H54 (cell line): ENCODE measurements around the gene C1QTNF1.
A peak's percentile ranks its signal among the peaks of the same experiment; 100 is the strongest.

ENCODE experiments used
- DNase-seq: peaks from one replicate; pipeline ENCODE4 v3.0.0; 2011; ENCODE audit warnings: low spot score, mixed read lengths; ENCODE audit not compliant: insufficient read length
- FAIRE-seq: peaks from 3 replicates; lab custom pipeline; 2011; peaks lifted over from hg19 to GRCh38; lab: Jason Lieb, UNC
- POLR2A ChIP-seq: IDR thresholded peaks from 2 replicates; pipeline ENCODE4 v1.6.1; 2011; ENCODE audit warnings: low read depth, mild to moderate bottlenecking, low read length

The C1QTNF1 gene

DNA sequence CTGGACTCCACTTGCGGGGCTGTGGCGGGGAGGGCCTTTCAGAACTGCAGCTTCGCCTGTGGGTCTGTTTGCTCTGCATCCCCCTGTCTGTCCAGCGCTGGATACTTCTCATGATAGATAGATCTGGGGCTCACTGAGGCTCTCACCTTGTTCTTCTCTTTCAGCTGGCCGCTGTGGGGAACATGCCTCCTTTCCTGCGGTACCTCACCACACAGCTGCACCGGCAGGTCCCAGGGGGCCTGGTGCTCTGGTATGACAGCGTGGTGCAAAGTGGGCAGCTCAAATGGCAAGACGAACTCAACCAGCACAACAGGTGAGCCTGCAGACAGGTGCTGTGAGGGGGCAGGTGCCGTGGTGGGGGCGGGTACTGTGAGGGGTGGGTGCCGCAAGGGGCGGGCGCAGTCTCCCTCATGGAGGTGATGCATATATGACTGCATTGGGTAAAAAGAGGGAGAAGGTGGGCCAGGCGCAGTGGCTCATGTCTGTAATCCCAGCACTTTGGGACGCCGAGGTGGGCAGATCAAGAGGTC lies 56.9 kb downstream of the C1QTNF1 start:
- DNase-seq (no peak), FAIRE-seq (no peak)
- TF ChIP-seq POLR2A: no peak

DNA sequence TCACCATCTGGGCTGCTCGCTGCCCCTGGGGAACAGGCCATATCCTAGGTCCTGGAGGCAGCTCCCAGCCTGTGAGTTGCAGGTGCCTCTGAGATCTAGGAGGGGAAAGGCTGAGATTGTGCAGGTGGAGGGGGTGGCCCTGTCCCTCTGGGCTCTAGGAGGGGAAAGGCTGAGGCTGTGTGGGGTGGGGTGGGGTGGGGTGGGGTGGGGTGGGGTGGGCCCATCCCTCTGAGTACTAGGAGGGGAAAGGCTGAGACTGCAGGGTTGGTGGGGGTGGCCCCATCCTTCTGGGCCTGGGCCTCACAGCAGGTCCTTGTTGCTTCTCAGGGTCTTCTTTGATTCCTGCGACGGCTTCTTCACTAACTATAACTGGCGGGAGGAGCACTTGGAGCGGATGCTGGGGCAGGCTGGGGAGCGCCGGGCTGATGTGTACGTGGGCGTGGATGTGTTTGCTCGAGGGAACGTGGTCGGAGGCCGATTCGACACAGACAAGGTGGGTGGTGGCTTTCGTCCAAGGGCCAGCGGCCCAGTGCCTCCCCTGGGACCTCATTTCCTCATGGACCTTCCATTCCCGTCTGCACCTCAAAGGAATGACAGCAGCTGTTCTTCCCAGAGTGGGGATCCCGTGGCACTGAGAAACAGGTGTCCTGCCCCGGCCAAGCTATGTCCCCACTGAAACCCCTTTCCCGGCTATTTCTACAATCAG lies 57.8 kb downstream of the C1QTNF1 start:
- no peak for DNase-seq
- no peak for TF ChIP-seq POLR2A
- no peak for FAIRE-seq

DNA sequence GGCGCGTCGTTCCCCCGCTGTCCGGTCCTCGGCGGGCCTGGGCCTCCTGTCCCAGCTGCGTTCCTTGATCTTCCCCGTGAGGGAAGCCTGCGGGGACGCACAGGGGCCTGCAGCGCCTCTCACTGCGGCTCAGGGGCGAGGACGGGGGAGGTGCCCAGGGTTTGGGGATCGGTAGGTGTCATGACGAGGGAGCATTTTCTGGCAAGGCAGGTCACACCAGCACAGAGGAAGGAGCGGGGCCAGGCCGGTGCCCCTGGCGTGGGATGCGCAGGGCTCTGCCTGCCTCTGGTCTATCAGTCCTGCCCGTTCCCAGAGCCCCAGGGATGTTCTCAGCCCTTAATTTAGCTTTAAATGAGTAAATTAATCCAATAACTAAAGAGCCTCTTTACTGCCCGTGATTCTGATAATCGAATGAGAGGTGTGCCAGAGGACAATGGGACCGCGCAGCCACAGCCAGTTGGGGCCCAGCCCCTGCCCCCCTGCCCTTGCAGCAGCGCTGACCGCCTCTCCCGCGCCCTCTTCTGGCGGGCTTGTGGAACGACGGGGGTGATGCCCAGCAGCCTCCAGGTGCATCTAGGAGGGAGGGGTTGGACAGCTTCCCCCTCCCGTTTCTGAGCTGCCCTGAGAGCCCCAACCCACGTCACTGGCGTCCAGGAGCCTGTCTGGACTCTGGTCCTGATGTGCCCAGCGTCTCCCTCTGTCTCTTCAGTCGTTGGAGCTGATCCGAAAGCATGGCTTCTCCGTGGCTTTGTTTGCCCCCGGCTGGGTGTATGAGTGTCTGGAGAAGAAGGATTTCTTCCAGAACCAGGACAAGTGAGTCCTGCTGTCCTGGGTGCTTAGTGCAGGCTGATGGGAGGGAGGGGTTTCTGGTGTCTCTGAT lies 58.6 kb downstream of the C1QTNF1 start:
- FAIRE-seq: no peak
- TF ChIP-seq POLR2A: no peak
- peak; percentile 65 for DNase-seq

DNA sequence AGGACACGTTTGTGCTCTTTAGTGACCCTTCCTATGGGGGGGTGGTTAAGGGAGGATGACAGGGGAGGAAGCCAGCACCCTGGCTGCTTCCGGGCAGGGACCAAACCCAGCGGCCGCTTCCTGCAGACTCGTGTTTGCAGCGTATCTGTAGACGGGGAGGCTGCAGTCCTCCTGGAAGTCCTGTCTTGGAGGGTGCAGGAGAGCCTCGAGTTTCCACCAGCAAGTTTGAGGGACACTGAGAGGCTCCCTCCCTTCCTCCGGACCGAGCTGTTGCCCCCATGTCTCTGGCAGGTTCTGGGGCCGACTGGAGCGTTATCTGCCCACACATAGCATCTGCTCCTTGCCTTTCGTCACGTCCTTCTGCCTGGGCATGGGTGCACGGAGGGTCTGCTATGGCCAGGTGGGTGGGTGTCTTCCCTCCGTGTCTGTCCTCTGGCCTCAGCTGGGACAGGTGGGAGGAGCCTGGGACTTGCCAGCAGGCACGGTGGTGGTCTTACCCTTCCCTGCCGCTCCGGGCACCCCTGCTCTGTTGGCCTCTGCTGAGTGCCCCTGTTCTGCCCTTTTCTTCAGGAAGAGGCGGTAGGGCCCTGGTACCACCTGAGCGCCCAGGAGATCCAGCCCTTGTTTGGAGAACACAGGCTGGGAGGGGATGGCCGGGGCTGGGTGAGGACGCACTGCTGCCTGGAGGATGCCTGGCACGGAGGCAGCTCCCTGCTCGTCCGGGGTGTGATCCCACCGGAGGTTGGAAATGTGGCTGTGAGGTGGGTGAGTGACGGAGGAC lies 59.4 kb downstream of the C1QTNF1 start:
- DNase-seq: no peak
- TF ChIP-seq POLR2A: no peak
- no peak for FAIRE-seq

DNA sequence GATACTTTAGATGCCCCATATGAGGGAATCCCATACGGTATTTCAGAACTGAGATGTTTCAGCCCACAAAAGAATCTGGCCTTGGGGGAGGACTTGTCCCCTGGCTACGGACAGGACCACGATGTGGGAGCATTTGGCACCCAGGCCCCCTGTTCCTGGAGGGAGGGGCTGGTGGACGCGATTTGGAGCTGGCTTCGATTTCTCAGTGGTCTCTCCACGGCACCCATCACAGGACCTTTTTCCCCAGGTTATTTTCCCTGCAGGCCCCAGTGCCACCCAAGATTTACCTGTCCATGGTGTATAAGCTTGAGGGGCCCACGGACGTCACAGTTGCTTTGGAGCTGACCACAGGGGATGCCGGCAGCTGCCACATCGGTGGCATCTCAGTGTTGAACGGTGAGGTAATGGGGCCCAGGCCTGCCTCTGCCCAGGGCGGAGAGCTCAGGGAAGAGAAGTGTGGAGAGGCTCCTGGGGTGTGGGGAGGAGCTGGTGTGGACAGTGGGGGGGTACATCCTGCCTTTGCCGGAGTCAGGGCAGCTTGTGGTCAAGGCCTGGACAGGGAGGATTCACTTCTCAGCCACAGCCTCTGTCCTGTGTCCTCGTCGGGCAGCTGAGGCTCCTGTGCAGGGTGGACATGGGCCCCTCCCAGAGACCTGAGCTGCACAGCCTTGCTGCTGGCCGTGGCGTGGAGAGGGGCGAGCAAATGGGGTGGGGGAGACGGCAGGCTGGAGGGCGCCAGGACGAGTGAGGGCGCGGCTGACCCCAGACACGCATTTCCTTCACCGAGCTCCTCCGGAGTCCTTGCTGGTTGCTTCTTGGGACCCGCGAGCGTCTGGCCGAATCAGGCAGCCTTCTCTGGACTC lies 60.6 kb downstream of the C1QTNF1 start:
- DNase-seq: no peak
- no peak for FAIRE-seq
- no peak for TF ChIP-seq POLR2A

DNA sequence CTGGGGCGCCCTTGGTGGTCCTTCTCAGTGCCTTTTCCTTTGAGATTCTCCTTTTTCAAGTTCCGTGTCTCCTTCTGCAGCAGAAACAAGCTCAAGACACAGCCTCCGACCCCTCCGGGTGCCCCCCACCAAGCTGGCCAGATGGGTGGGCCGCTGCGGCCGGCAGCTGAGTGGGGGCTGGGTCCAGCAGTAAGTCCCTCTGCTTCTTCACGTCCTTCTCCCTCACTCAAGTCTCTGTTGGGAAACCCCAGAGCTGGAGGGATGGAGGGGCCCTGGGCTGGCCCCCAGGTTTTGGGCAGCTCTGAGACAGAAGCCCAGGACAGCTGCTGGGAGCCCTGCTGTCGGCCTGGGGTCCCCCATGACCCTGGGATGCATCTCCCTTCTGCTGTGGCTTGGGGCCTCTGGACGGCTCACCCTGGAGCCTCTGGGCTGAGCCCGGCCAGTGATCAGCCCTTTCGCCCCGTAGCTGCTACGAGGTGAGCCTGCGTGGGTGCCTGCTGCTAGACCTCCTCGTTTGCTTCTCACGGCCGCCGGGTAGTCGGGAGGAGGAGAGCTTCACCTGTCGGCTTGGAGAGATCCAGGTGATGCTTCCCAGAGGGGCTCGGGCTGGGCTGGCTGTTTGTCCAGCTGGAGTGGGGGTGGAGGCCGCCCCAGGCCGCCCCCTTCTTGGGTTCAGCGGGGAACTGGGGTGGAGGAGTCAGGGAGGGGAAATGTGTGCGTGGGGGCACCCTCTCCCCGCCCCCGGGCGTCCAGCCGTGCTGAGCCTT lies 61.4 kb downstream of the C1QTNF1 start:
- DNase-seq (no peak), FAIRE-seq (no peak)
- no peak for TF ChIP-seq POLR2A

DNA sequence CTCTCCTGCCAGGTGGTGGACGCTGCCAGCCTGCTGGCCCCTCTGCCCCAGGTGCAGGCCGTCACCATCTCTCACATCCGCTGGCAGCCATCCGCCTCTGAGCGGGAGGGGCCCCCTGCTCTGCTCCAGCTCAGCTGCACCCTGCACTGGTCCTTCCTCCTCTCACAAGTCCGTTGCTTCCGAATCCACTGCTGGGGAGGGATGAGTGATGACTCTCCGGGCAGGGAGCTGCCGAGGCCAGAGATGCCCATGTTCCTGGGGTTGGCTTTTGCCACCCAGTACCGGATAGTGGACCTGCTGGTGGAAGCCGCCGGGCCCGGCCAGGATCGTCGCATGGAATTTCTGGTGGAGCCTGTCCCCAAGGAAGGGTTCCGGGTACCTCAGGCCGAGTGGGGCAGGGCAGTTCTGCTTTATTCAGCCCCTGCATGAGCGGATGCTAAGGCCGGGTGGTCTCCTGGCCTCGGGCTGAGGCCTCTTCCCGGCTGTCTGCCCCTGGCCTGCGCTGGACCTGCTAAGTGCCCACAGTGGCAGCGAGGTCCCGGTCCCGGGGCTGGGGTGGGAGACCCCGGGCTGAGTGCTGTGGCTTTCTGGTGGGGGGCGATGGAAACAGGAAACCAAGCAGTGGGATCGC lies 62.1 kb downstream of the C1QTNF1 start:
- no peak for FAIRE-seq
- DNase-seq: no peak
- TF ChIP-seq POLR2A: no peak

DNA sequence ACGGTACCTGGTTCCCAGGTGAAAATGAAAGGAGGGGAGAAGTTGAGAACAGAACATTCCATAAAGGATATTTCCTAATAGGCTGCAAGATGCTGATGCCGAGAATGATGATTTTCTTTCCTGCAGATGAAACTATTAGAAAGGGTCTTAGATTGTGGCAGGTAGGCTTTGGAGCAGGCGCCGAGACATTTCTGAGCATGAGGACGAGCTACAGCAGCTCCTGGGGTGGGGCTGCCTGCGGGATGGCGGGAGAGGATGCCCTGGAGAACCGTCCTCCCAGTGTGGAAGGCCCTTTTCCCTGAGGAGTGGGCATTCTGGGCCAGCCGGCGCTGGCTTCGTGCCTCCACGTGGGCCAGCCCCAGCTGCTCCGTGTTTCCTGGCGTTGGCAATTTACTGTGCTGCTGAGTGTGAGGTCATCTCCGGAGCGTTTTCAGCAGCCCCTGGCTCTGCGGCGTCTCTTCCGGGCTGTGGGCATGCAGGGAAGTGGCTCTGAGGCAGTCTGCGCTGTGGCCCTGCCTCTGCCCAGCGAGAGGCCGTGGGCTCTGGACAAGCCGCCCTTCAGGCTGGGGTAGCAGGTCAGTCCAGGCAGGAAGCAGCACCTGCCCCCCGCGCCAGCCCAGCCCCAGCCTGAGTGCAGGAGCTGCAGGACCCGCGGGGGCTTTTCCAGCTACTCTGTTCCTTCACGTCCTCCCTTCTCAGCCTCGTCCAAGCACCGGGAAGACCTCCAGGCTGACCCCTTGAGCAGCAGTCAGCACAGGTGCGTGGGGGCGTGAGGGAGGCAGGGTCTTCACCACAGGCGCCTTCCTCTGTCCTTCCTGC lies 62.8 kb downstream of the C1QTNF1 start:
- DNase-seq (no peak), FAIRE-seq (no peak)
- no peak for TF ChIP-seq POLR2A

DNA sequence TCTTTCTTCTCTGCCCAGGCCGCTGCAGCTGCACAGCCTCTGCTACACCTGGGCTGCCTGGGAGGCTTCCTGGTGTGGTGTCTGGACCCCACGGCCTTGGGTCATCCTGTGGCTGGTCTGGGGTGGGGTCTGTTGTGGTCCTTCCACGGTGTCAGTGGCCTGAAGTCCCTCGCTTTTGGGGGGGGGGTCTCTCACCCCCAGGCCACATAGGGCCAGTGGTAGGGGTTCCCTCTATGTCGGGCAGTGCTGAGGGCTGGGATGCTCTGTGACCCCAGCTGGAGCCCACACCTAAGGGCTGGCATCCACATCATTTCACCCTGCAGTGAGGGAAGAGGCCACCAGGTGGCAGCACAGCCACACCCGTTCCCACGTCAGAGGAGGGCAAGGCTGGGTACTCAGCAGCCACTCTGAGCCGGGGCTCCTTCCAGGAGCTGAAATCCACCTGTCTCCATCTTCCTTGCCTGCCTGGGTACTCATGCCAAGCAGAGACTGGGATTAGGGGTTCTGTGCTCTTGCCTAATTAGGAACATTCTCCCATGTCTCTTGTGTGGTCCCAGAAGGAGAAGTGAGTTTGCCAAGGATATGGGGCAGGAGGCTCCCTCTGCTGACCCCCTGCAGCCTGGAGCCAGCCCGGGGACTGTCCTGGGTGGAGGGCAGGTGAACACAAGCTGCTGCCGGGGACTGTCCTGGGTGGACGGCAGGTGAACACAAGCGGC lies 63.6 kb downstream of the C1QTNF1 start:
- FAIRE-seq (peak; percentile 43), DNase-seq (peak; percentile 92)
- TF ChIP-seq POLR2A: no peak

DNA sequence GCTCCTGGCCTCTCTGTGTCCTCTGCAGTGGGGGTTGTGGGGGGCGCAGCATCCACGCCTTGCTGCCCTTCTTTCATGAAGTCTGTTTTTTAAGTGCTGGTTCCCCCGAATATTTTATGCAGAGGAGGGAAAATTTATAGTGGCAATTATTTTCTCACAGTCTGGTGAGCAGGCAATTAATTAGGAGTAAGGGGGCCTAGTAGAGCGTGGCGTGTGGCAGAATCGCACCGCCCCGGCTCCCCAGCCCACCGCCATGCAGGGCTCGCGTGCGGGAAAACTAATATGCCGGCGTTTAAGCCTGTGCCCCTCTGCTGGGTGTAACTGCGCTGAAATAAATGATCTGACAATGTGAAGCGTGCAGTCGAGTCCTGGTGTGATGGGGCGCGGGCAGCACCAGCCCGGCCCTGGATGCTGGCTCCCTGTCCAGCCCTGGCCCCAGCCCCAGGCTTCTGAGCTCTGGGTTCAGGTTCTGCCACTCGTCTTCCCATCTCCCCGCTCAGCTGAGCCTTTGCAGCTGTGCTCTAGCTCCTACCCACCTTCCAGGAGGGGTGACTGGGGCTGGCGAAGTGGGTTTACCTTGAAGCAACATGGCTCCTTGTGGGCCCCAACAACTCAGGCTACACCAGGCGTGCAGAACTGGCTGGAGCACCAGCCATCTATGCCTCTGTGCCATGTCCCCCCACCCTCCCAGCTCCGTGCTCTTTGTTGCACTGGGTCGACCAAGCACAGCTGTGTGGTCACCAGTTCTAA lies 64.5 kb downstream of the C1QTNF1 start:
- TF ChIP-seq POLR2A: no peak
- no peak for FAIRE-seq
- DNase-seq: no peak
